GM21360 (cell line): ENCODE results near the gene GDA.
"Not testable (repeated sequence)": the region's sequence is repeated elsewhere in the genome, so short reads cannot be mapped to it uniquely, and the experiment has no call there.

ENCODE experiments used
- ATAC-seq: cut with Tn5 transposase; IDR thresholded peaks from one replicate; pipeline ENCODE4 v1.9.1; 2021; ENCODE audit warnings: mild to moderate bottlenecking, moderate library complexity; ENCODE audit not compliant: unreplicated experiment

The GDA gene

GRCh38 chr9:72204062-72204461 lies 54.8 kb downstream of the GDA start:
- no peak for ATAC-seq

DNA sequence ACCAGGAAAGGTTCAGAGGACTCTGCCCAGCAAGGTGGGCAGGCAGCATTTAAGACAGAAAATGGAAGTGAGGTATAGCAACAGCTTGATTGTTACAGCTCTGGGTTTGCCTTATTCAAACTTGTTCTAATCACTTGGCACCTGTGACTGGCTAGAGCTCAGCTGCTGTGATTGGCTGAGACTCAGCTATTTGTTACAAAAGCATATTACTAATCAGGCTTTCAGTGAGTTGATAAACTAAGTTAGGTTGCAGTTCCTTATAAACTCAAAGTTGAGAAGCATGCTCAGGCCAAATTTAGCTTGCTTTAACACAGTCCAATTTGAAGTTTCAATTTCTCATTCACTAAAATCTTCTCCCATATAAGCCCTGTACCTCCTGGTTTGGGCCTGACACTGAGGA lies 56.3 kb downstream of the GDA start:
- ATAC-seq, result peak; percentile 52

DNA sequence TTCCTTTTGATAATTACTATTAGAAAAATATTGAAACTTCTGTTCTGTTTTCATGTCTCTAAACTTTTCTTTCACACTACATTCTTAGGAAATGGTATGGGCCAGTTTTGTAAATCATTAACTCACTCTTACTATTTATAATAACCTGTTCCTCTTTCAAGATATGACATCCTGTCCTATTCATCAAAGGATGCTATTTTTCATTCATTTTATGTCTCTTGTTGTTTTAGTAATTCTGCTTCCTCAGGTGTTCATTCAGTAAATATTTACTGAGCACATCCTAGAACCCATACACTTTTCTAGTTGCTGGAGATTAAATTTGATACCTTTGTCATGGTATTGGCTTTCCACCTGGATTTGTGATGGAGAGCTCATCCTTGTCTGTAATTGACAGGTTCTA lies 58.0 kb downstream of the GDA start:
- ATAC-seq, result no peak

GRCh38 chr9:72210522-72210921 lies 61.3 kb downstream of the GDA start:
- ATAC-seq, result no peak

GRCh38 chr9:72211047-72211446 lies 61.8 kb downstream of the GDA start:
- no peak for ATAC-seq

- ATAC-seq, result no peak
Measured at GRCh38 chr9:72213906-72214305, 64.7 kb downstream of the GDA start.

DNA sequence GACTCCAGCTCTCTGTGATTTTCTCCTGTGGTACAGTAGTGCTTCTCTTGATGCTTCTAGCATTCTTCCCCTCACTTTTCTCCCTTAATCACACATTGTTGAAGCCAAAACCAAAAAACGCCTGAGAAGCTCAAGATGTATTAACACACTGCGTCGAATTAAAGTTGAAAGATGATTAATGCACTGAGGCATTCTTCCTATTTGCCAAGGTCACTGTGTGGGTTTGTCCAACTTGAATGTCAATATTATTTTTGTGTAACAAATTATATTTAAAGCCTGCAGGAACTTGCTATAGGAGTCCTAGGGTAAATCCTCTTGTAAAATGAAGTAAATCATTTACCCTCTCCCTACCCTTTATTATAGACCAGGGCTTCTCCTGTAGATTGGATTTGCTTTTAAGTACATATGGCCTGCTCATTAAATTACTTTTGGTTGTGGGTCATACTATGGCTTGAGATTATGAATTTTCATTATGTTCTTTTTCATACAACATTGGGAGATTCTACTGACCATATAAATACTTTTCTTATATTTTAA lies 68.1 kb downstream of the GDA start:
- ATAC-seq, result no peak

DNA sequence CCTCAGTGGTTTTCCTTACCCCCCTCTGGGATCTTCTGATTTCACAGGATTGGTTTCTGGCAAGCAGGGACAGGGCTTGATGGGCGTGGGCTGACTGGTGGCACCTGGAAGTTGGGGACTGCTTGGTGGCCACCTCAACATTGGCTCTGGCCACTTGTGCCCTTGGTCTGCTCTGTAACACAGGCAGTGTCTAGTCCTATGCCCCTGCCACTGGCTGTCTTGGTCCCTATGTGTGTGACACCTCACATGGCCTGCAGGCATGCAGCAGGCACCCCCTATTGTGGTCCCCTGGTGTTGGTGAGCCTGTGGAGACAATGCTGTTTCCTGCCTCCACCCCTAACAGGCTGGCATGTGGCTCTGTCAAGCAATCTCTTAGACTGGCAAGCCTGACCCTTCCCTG lies 71.3 kb downstream of the GDA start:
- ATAC-seq, result no peak

GRCh38 chr9:72226146-72226812 lies 77.0 kb downstream of the GDA start:
- no peak for ATAC-seq

- no peak for ATAC-seq
Measured at GRCh38 chr9:72228282-72228681, 79.0 kb downstream of the GDA start.

GRCh38 chr9:72232778-72233177 lies 83.5 kb downstream of the GDA start:
- no peak for ATAC-seq

DNA sequence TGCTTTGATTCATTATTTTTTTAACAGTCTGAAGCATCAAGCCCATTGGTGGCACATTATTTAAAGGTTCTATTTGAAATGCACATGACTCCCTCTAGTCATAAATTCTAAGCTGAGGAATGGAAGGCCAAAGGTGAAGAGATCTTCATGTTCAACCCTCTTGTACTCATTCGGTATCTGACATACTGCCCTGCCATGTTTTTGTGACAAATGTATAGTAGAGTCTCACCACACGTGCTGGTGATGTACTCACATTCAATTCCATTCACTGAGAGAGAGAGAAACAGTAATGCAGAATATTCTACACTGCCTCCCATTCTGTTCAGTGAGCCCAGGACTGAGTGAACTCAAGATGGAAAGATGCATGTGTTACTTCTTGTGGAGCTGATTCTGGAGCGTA lies 98.3 kb downstream of the GDA start:
- no peak for ATAC-seq

DNA sequence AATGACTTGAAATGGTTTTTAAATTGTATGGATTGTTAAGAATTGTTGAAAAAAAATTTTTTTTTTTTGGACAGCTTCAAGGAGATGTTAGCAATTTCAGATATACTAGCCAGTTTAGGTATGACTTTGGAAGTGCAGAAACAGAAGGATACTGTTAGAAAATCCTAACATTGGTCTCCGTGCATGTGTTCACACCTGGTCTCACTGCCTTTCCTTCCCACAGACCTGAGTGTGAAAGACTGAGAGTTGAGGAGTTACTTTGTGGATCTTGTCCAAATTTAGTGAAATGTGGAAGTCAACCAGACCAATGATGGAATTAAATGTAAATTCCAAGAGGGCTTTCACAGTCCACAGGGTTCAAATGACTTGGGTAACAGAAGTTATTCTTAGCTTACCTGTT lies 102.3 kb downstream of the GDA start:
- no peak for ATAC-seq

- no peak for ATAC-seq
Measured at GRCh38 chr9:72254901-72255545, 105.8 kb downstream of the GDA start.

GRCh38 chr9:72255569-72255968 lies 106.3 kb downstream of the GDA start:
- no peak for ATAC-seq

GRCh38 chr9:72256931-72257330 lies 107.7 kb downstream of the GDA start:
- ATAC-seq, result no peak

- ATAC-seq, result no peak
Measured at GRCh38 chr9:72257814-72258213, 108.6 kb downstream of the GDA start.

GRCh38 chr9:72262063-72262462 lies 112.8 kb downstream of the GDA start:
- no peak for ATAC-seq

GRCh38 chr9:72263572-72263971 lies 114.3 kb downstream of the GDA start:
- no peak for ATAC-seq

GRCh38 chr9:72268961-72269360 lies 119.7 kb downstream of the GDA start:
- no peak for ATAC-seq

DNA sequence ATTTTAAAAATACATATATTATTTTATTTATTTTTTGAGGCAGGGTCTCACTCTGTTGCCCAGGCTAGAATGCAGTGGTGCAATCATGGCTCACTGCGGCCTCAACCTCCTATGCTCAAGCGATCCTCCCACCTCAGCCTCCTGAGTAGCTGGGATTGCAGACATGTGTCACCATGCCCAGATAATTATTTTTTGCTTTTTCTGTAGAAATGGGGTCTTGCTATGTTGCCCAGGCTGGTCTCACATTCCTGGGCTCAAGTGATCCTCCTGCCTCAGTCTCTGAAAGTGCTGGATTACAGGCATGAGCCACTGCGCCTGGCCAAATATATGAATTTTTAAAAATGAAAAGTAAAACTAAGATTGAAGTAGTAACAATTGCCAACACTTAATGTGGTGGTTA lies 121.1 kb downstream of the GDA start:
- not testable (repeated sequence) for ATAC-seq

DNA sequence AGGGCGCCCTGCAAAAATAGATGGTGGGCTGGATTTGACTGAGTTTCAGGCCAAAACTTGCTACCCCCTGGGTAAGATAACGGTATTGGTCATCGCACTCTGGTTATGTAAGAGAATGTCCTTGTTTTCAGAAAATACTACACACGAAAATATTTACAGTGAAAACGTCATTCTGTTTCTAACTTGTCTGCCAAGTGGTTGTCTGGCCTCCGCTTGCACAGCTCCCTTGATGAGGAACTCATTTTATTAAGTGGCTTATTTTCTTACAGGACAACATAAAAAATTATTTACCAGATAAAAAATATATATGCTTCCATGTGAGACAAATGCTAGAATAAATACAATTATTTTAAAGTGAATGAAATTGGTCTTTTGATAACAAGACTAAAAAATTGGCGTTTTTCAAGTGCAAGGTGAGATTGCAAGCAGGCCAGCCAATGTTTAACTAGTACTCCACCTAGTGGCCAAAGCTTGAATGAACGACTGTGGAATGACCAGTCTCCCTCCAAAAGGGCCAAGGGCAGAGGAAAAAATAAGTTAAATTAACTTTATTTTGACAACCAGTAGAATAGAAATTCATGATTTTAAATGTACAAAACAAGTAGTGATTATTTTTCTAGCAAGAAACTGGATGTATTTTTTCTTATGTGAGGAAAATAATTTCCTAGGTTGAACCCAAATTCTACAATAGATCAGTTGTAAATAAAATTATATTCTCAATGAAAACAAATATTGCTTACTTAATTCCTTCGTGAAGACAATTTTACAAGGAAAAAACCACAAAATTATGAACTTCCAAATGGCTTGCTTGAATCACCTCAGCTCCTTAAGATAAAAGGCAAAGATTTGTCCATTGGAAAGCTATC lies 122.6 kb downstream of the GDA start:
- ATAC-seq, result peak; percentile 61
